Prostate gland (tissue), 2 donors: Measurements from ENCODE around the gene SECTM1. TPM values are rescaled to one million over a fixed set of nuclear protein-coding genes. Genes with fewer than 3 reads are reported as not detected.

Experiments used
- DNase-seq: peaks from one replicate; pipeline ENCODE4 v3.0.0-alpha.2; 2019; ENCODE audit warnings: low spot score
- H3K27ac ChIP-seq, 2 donors: fragments of 200-600 bp; sonication (generic); 2 replicates each; pipeline ENCODE4 v1.5.1; 2017 to 2019
- H3K27me3 ChIP-seq: fragments of 200-600 bp; sonication (generic); replicated peaks from 2 replicates; pipeline ENCODE4 v1.5.1; 2019; ENCODE audit not compliant: insufficient read depth
- H3K36me3 ChIP-seq, 2 donors: fragments of 200-600 bp; sonication (generic); 1 replicate in 1 of 2; 2 replicates in 1 of 2; pipeline versions ENCODE4 v1.5.1 to v1.8.1; 2017 to 2019
- H3K4me1 ChIP-seq: fragments of 200-600 bp; sonication (generic); replicated peaks from 2 replicates; pipeline ENCODE4 v1.5.1; 2019
- H3K4me3 ChIP-seq, 2 donors: fragments of 200-600 bp; sonication (generic); 2 replicates each; pipeline ENCODE4 v1.5.1; 2017 to 2019
- H3K9me3 ChIP-seq: fragments of 200-600 bp; sonication (generic); 2 replicates; pipeline ENCODE4 v1.5.1; 2017
- POLR2A ChIP-seq: fragments of 450-650 bp; IDR thresholded peaks from one replicate; pipeline ENCODE4 v1.6.1; 2016; ENCODE audit warnings: antibody characterized with exemption, mild to moderate bottlenecking
- POLR2AphosphoS5 ChIP-seq: sonication (generic); formaldehyde crosslinking; IDR thresholded peaks from one replicate; pipeline ENCODE4 v1.6.1; 2017; ENCODE audit warnings: antibody characterized with exemption
- WGBS: methylation state at CpG from one replicate; pipeline ENCODE4 v1.1.5; 2018; 5-methylcytosine and 5-hydroxymethylcytosine counted together
- intact Hi-C: fragments of 100-400 bp; cut with DNase I; formaldehyde crosslinking; loops from one replicate; pipeline ENCODE4 v1.14.2; 2022
- total RNA-seq, 2 donors: library from RNA; depleted of rRNA; stranded (reverse); fragments of >200 nt; gene quantifications; one replicate each; pipeline ENCODE4 v1.1.0, GENCODE V29; 2016
- TF ChIP-seq, protein P1 (sequence below), 4 experiments: fragments of 200-600 bp in 2 of 4; fragments of 450-650 bp in 2 of 4; sonication (generic) in 2 of 4; IDR thresholded peaks; 1 replicate in 3 of 4; 2 replicates in 1 of 4; pipeline ENCODE4 v1.5.1; 2016 to 2019; ENCODE audit warnings: antibody characterized with exemption in 4 of 4, mild to moderate bottlenecking in 2 of 4, moderate library complexity in 2 of 4

The SECTM1 gene
- total RNA-seq, 2 donors from 2014 or later = 9.0 to 12.5 TPM

DNA sequence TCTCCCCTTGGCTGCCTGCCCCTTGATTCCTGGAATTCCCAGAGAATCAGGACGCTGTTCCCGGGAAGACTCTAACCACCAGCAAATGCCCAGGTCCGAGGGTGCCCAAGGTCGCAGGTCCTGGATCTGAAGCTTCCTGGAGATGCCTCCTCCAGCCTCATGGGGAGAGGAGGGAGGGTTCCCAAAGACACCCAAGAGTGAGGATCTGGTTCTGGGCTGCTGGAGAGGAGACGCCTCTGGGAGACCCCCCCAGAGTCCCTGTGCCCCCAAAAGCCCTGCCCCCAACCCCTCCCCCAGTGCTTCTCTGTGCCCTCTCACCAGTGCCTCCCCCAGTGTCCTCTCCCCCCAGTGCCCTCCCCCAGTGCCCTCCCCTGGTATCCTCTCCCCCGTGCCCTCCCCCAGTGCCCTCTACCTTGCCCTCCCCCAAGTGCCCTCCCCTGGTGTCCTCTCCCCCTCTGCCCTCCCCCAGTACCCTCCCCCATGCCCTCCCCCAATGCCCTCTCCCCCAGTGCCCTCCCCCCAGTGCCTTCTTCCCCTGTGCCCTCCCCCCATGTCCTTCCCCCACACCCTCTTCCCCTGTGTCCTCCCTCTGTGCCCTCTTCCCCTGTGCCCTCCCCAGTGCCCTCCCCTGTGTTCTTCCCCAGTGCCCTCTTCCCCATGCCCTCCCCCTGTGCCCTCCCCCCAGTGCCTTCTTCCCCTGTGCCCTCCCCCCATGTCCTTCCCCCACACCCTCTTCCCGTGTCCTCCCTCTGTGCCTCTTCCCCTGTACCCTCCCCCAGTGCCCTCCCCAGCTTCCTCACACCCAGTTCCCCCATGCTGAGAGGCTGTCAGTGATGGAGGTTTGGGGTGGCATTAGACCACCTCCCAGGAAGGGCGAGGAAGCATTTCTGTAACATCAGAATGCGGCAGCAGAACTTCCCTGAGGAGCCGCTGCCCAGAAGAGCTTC is 6.3 kb upstream of the SECTM1 start:
- Histone ChIP-seq H3K27me3 (no peaks in the 10 kb centered on the region), H3K4me3 (peak overlapping the region; percentile 5 to 16), H3K9me3 (no peaks in the 10 kb centered on the region), H3K4me1 (peaks cover 14% of the 10 kb centered on the region), H3K27ac (peak overlapping the region; percentile 64 to 69), H3K36me3 (no peaks in the 10 kb centered on the region)
- intact Hi-C loops = no loop called here
- DNase-seq = no peak
- no peak for TF ChIP-seq POLR2AphosphoS5
- TF ChIP-seq, protein P1, sequence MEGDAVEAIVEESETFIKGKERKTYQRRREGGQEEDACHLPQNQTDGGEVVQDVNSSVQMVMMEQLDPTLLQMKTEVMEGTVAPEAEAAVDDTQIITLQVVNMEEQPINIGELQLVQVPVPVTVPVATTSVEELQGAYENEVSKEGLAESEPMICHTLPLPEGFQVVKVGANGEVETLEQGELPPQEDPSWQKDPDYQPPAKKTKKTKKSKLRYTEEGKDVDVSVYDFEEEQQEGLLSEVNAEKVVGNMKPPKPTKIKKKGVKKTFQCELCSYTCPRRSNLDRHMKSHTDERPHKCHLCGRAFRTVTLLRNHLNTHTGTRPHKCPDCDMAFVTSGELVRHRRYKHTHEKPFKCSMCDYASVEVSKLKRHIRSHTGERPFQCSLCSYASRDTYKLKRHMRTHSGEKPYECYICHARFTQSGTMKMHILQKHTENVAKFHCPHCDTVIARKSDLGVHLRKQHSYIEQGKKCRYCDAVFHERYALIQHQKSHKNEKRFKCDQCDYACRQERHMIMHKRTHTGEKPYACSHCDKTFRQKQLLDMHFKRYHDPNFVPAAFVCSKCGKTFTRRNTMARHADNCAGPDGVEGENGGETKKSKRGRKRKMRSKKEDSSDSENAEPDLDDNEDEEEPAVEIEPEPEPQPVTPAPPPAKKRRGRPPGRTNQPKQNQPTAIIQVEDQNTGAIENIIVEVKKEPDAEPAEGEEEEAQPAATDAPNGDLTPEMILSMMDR (IDR thresholded peaks at IDR 0.05) = no peak
- WGBS = 60% methylated on average over 10 of the region's 10 CpGs

DNA sequence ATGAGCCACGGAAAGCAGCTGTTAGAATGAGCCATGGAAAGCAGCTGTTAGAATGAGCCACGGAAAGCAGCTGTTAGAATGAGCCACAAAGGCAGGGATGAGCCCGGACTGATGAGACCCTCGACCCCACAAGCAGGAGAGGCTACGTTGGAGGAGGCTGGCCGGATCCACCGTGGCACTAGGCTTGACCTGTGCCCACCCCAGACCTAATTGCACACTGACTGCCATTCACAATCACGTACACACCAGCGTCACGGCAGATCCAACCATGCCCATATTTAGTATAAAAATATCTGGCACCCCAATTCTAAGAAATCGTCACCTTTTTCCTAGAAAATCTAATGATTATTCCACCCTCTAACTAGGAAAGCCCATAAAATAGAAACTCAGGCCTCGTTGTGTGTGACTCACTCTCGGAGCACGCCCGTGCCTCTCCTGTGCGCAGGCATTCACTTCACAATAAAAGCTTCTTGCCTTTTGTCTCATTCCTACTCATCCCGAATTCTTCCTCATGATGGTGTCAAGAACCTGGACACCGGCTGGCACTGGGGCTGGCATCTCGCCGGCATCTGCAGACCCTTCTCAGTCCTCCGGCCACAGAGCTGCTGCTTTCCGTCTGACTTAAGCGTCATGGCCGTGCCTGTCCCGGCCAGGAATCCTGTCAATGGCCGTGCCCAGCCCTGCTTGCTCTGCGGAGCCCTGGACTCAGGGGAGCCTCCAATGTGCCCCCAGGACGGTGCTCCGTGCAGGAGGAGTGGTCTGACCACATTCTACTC is 5.5 kb upstream of the SECTM1 start:
- no peaks in the 10 kb centered on the region for H3K36me3 ChIP-seq
- peak overlapping the region; percentile 64 to 69 for H3K27ac ChIP-seq
- peak; percentile 75 for DNase-seq
- H3K27me3 ChIP-seq = no peaks in the 10 kb centered on the region
- TF ChIP-seq POLR2A = no peak
- TF ChIP-seq POLR2AphosphoS5 = peak; percentile 94
- H3K4me3 ChIP-seq = peak overlapping the region; percentile 5 to 16
- intact Hi-C loops = no loop called here
- no peaks in the 10 kb centered on the region for H3K9me3 ChIP-seq
- H3K4me1 ChIP-seq = peaks cover 23% of the 10 kb centered on the region
- 14% methylated on average over 29 of the region's 29 CpGs for WGBS

DNA sequence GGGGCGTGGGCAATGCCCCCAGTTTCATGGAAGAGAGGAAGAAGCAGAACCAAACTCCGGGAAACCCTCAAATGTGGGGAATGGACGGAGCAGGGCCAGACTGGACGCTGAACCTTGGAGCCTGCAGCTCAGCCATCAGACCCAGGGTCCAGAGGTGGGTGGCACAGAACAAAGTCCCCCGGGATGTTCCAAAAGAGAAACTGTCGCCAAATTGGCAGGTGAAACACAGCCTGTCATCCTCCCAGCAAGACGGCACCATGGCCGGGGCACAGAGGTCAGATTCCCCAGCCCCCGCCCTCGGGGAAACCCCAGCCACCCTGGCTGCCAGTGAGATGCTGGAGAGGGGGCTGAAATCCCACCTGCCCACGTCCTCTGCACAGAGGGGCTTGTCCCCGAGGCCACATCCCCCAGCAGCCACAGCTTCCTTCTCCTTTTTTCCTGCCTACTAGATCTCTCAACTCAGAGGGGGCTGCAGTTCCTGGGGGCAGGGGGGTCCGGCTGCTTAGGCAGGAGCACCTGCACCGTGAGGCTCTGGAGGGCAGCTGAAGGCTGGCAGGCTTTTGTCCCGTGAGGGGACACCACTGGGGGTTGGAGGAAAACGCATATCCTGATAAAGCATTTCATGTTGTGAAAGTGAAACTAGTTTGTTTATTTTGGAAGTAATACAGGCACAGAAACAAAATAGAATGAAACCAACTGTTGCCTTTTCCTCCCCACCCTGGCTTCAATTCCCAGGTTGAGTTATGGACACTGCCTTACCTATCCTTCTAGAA is 1.2 kb upstream of the SECTM1 start:
- H3K4me1 ChIP-seq = peaks cover 34% of the 10 kb centered on the region
- DNase-seq = peak; percentile 32
- peak overlapping the region; percentile 8 to 56 for H3K4me3 ChIP-seq
- no peaks in the 10 kb centered on the region for H3K36me3 ChIP-seq
- intact Hi-C loops = no loop called here
- no peaks in the 10 kb centered on the region for H3K27me3 ChIP-seq
- peak overlapping the region; percentile 78 to 91 for H3K27ac ChIP-seq
- H3K9me3 ChIP-seq = no peaks in the 10 kb centered on the region
- whole genome bisulfite sequencing = 34% methylated on average over 16 of the region's 16 CpGs
- TF ChIP-seq, protein P1 (IDR thresholded peaks at IDR 0.05) = peak in 1 of 4 experiments; percentile 4
- TF ChIP-seq POLR2A = no peak
- TF ChIP-seq POLR2AphosphoS5 = peak; percentile 89

DNA sequence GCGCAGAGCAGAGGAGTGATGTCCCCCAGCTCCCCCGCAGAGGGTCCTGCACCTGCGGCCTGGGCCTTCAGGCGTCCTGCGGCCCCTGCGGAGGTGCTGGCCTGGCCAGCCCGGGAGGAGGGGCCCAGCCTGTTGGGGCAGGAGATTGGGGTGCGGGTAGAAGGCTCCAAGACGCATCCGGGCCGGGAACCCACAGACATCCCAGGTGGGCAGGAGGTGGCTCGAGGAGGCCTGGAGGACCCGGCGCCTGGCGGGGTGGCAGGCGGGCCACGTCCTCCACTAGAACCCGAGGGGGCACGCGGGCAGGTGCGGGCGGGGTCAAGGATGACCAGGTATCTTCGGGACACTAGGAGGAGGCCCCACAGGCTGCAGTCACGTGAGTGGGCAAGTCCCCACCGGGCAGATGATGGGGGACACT is 647 bp upstream of the SECTM1 start:
- peaks cover 29% of the 10 kb centered on the region for H3K4me1 ChIP-seq

More for the DNA sequence above, 647 bp upstream of the SECTM1 start:
- TF ChIP-seq, protein P1 (IDR thresholded peaks at IDR 0.05) = no peak
- no peak for TF ChIP-seq POLR2A
- TF ChIP-seq POLR2AphosphoS5 = no peak
- DNase-seq = no peak
- intact Hi-C loops = no loop called here
- H3K27me3 ChIP-seq = no peaks in the 10 kb centered on the region
- H3K27ac ChIP-seq = peak overlapping the region; percentile 78 to 91
- H3K4me3 ChIP-seq = peak overlapping the region; percentile 48 to 56
- H3K36me3 ChIP-seq = no peaks in the 10 kb centered on the region
- WGBS = 70% methylated on average over 24 of the region's 25 CpGs
- no peaks in the 10 kb centered on the region for H3K9me3 ChIP-seq
